Activated T-cell treated with anti-CD3 and anti-CD28 coated beads, Interleukin-2, amount 50 U/mL, for 24 hours (primary cell): Measurements from ENCODE around the gene TXNRD2.

Experiments used
- DNase-seq: peaks from one replicate; pipeline ENCODE4 v3.0.0-alpha.2; 2020
- H3K27ac Mint-ChIP-seq: 2 replicates; pipeline ENCODE4 v1.8.0; 2020; ENCODE audit warnings: mild to moderate bottlenecking, mixed read lengths
- H3K27me3 Mint-ChIP-seq: 2 replicates; pipeline ENCODE4 v1.8.0; 2020; ENCODE audit warnings: mixed read lengths
- H3K36me3 Mint-ChIP-seq: 2 replicates; pipeline ENCODE4 v1.8.0; 2020; ENCODE audit warnings: low read depth, mixed read lengths
- H3K4me1 Mint-ChIP-seq: 2 replicates; pipeline ENCODE4 v1.8.0; 2020; ENCODE audit warnings: low read depth, mixed read lengths
- H3K4me3 Mint-ChIP-seq: 2 replicates; pipeline ENCODE4 v1.8.0; 2020; ENCODE audit warnings: mild to moderate bottlenecking, moderate library complexity, mixed read lengths
- H3K9me3 Mint-ChIP-seq: 2 replicates; pipeline ENCODE4 v1.8.0; 2020; ENCODE audit warnings: mixed read lengths

TXNRD2 gene

GRCh38 chr22:19865141-19865829 lies 76.3 kb downstream of the TXNRD2 start:
- H3K27ac Mint-ChIP-seq, result no peak overlapping the region
- H3K27me3 Mint-ChIP-seq, result no peaks in the 10 kb centered on the region
- no peak for DNase-seq
- no peaks in the 10 kb centered on the region for H3K9me3 Mint-ChIP-seq
- peaks cover 5% of the 10 kb centered on the region for H3K36me3 Mint-ChIP-seq
- no peak overlapping the region for H3K4me3 Mint-ChIP-seq
- peaks cover 6% of the 10 kb centered on the region for H3K4me1 Mint-ChIP-seq

- H3K27me3 Mint-ChIP-seq, result no peaks in the 10 kb centered on the region
- H3K9me3 Mint-ChIP-seq, result no peaks in the 10 kb centered on the region
- peaks cover 5% of the 10 kb centered on the region for H3K36me3 Mint-ChIP-seq
- no peak overlapping the region for H3K27ac Mint-ChIP-seq
- H3K4me1 Mint-ChIP-seq, result peaks cover 7% of the 10 kb centered on the region
- H3K4me3 Mint-ChIP-seq, result no peak overlapping the region
- DNase-seq, result no peak
These were observed 77.0 kb downstream of the TXNRD2 start for GRCh38 chr22:19864538-19865106.

- Mint-ChIP-seq H3K27me3 (no peaks in the 10 kb centered on the region), H3K27ac (no peak overlapping the region), H3K4me1 (peaks cover 13% of the 10 kb centered on the region), H3K4me3 (no peak overlapping the region), H3K9me3 (no peaks in the 10 kb centered on the region), H3K36me3 (peaks cover 5% of the 10 kb centered on the region)
- DNase-seq, result no peak
These were observed 78.0 kb downstream of the TXNRD2 start for GRCh38 chr22:19863571-19863970.

GRCh38 chr22:19862619-19863246 lies 78.9 kb downstream of the TXNRD2 start:
- Mint-ChIP-seq H3K27ac (no peak overlapping the region), H3K27me3 (no peaks in the 10 kb centered on the region), H3K4me1 (peaks cover 19% of the 10 kb centered on the region)

GRCh38 chr22:19859861-19860510 lies 81.6 kb downstream of the TXNRD2 start:
- peaks cover 33% of the 10 kb centered on the region for H3K4me1 Mint-ChIP-seq
- no peaks in the 10 kb centered on the region for H3K9me3 Mint-ChIP-seq
- no peaks in the 10 kb centered on the region for H3K27me3 Mint-ChIP-seq
- DNase-seq, result no peak
- no peak overlapping the region for H3K27ac Mint-ChIP-seq
- peaks cover 30% of the 10 kb centered on the region for H3K36me3 Mint-ChIP-seq
- H3K4me3 Mint-ChIP-seq, result no peak overlapping the region

More at GRCh38 chr22:19862619-19863246, 78.9 kb downstream of the TXNRD2 start:
- H3K4me3 Mint-ChIP-seq, result no peak overlapping the region
- peaks cover 7% of the 10 kb centered on the region for H3K36me3 Mint-ChIP-seq
- H3K9me3 Mint-ChIP-seq, result no peaks in the 10 kb centered on the region
- DNase-seq, result no peak

- Mint-ChIP-seq H3K27ac (peak overlapping the region; percentile 98), H3K4me3 (no peak overlapping the region), H3K9me3 (no peaks in the 10 kb centered on the region), H3K27me3 (no peaks in the 10 kb centered on the region), H3K4me1 (peaks cover 50% of the 10 kb centered on the region), H3K36me3 (peaks cover 53% of the 10 kb centered on the region)
- DNase-seq, result no peak
These were observed 84.2 kb downstream of the TXNRD2 start for GRCh38 chr22:19857382-19857781.

- peaks cover 64% of the 10 kb centered on the region for H3K36me3 Mint-ChIP-seq
- peak; percentile 84 for DNase-seq
- H3K9me3 Mint-ChIP-seq, result no peaks in the 10 kb centered on the region
- no peaks in the 10 kb centered on the region for H3K27me3 Mint-ChIP-seq
- peaks cover 61% of the 10 kb centered on the region for H3K4me1 Mint-ChIP-seq
- peak overlapping the region; percentile 97 for H3K4me3 Mint-ChIP-seq
- H3K27ac Mint-ChIP-seq, result peak overlapping the region; percentile 98
These were observed 85.9 kb downstream of the TXNRD2 start for GRCh38 chr22:19855504-19856409.

GRCh38 chr22:19854778-19855503 lies 86.7 kb downstream of the TXNRD2 start, which contains the start of the genes GNB1L and RTL10:
Gene GNB1L, minus strand, starts transcription at chr22:19854874. Its CDS starts 33,519 bp downstream, at chr22:19821355.
Gene RTL10, minus strand, starts transcription at chr22:19854874. Its CDS starts 2,613 bp downstream, at chr22:19852261.
- peak within 1 kb of the TSS; percentile 97 for H3K4me3 Mint-ChIP-seq
- H3K27ac Mint-ChIP-seq, result peak within 1 kb of the TSS; percentile 98
- H3K4me1 Mint-ChIP-seq, result peaks cover 69% of the 10 kb centered on the region
- peak; percentile 97 for DNase-seq
- H3K27me3 Mint-ChIP-seq, result no peaks in the 10 kb centered on the region
- H3K9me3 Mint-ChIP-seq, result no peaks in the 10 kb centered on the region
- H3K36me3 Mint-ChIP-seq, result peaks cover 72% of the 10 kb centered on the region

GRCh38 chr22:19853879-19854777 lies 87.5 kb downstream of the TXNRD2 start:
- Mint-ChIP-seq H3K27ac (peak overlapping the region; percentile 98), H3K36me3 (peaks cover 78% of the 10 kb centered on the region), H3K27me3 (no peaks in the 10 kb centered on the region), H3K9me3 (no peaks in the 10 kb centered on the region), H3K4me1 (peaks cover 68% of the 10 kb centered on the region), H3K4me3 (peak overlapping the region; percentile 97)
- DNase-seq, result peak; percentile 60

- H3K4me1 Mint-ChIP-seq, result peaks cover 71% of the 10 kb centered on the region
- DNase-seq, result peak; percentile 29
These were observed 88.3 kb downstream of the TXNRD2 start for GRCh38 chr22:19853058-19853878.

GRCh38 chr22:19852177-19852781 lies 89.3 kb downstream of the TXNRD2 start:
- H3K27ac Mint-ChIP-seq, result peak overlapping the region; percentile 98
- peak overlapping the region; percentile 97 for H3K4me3 Mint-ChIP-seq
- H3K4me1 Mint-ChIP-seq, result peaks cover 66% of the 10 kb centered on the region
- peaks cover 89% of the 10 kb centered on the region for H3K36me3 Mint-ChIP-seq
- no peaks in the 10 kb centered on the region for H3K27me3 Mint-ChIP-seq
- DNase-seq, result no peak
- H3K9me3 Mint-ChIP-seq, result no peaks in the 10 kb centered on the region

More at GRCh38 chr22:19853058-19853878, 88.3 kb downstream of the TXNRD2 start:
- H3K4me3 Mint-ChIP-seq, result peak overlapping the region; percentile 97
- no peaks in the 10 kb centered on the region for H3K27me3 Mint-ChIP-seq
- peaks cover 85% of the 10 kb centered on the region for H3K36me3 Mint-ChIP-seq
- no peaks in the 10 kb centered on the region for H3K9me3 Mint-ChIP-seq
- H3K27ac Mint-ChIP-seq, result peak overlapping the region; percentile 98
